ENCODE data around the gene EHD4.

- TF ChIP-seq CTCF (IDR thresholded peaks at IDR 0.05; ENCODE audit: low read length) (no peak), EZH2 (optimal IDR thresholded peaks at IDR 0.05; ENCODE audit: low read depth, low read length) (no peak)
Observed at GRCh38 chr15:41872166-41872747, 100.1 kb downstream of the EHD4 start.

Data from MM.1S (cell line).